Nephron progenitor cell (in vitro differentiated cells): ENCODE results near the gene HPSE2.

Source experiments
- DNase-seq: peaks from one replicate; pipeline ENCODE4 v3.0.0; 2021
- H3K27ac Mint-ChIP-seq: 2 replicates; pipeline ENCODE4 v1.8.0; 2021; ENCODE audit warnings: mild to moderate bottlenecking, moderate library complexity, mixed read lengths
- H3K27me3 Mint-ChIP-seq: 2 replicates; pipeline ENCODE4 v1.8.0; 2021; ENCODE audit warnings: mild to moderate bottlenecking, low read depth, mixed read lengths; ENCODE audit not compliant: poor library complexity
- H3K36me3 Mint-ChIP-seq: 2 replicates; pipeline ENCODE4 v1.8.0; 2021; ENCODE audit warnings: low read depth, mixed read lengths
- H3K4me1 Mint-ChIP-seq: 2 replicates; pipeline ENCODE4 v1.8.0; 2021; ENCODE audit warnings: mixed read lengths
- H3K4me3 Mint-ChIP-seq: 2 replicates; pipeline ENCODE4 v1.8.0; 2021; ENCODE audit warnings: mild to moderate bottlenecking, moderate library complexity, mixed read lengths
- H3K9me3 Mint-ChIP-seq: 2 replicates; pipeline ENCODE4 v1.8.0; 2021; ENCODE audit warnings: mild to moderate bottlenecking, moderate library complexity, mixed read lengths
- CTCF ChIP-seq: fragments of 200-600 bp; sonication (generic); IDR thresholded peaks from 2 replicates; pipeline ENCODE4 v1.5.0; 2021; ENCODE audit warnings: antibody characterized with exemption

The HPSE2 gene

GRCh38 chr10:98881789-98882188 lies 353.9 kb downstream of the HPSE2 start:
- H3K4me1 Mint-ChIP-seq = no peaks in the 10 kb centered on the region
- H3K27ac Mint-ChIP-seq = no peak overlapping the region
- no peaks in the 10 kb centered on the region for H3K36me3 Mint-ChIP-seq
- H3K9me3 Mint-ChIP-seq = no peaks in the 10 kb centered on the region
- no peak overlapping the region for H3K4me3 Mint-ChIP-seq
- no peak for TF ChIP-seq CTCF
- H3K27me3 Mint-ChIP-seq = no peaks in the 10 kb centered on the region
- DNase-seq = no peak

- Mint-ChIP-seq H3K36me3 (no peaks in the 10 kb centered on the region), H3K9me3 (no peaks in the 10 kb centered on the region), H3K27me3 (no peaks in the 10 kb centered on the region), H3K4me3 (no peak overlapping the region), H3K27ac (no peak overlapping the region), H3K4me1 (no peaks in the 10 kb centered on the region)
- TF ChIP-seq CTCF = no peak
- DNase-seq = no peak
Measured at GRCh38 chr10:98880971-98881370, 354.7 kb downstream of the HPSE2 start.

GRCh38 chr10:98878921-98879320 lies 356.7 kb downstream of the HPSE2 start:
- no peak for DNase-seq
- Mint-ChIP-seq H3K4me3 (no peak overlapping the region), H3K4me1 (no peaks in the 10 kb centered on the region), H3K9me3 (no peaks in the 10 kb centered on the region), H3K27me3 (no peaks in the 10 kb centered on the region), H3K36me3 (no peaks in the 10 kb centered on the region), H3K27ac (no peak overlapping the region)
- TF ChIP-seq CTCF = no peak

- DNase-seq = no peak
- Mint-ChIP-seq H3K4me1 (no peaks in the 10 kb centered on the region), H3K4me3 (no peak overlapping the region), H3K36me3 (no peaks in the 10 kb centered on the region), H3K27ac (no peak overlapping the region), H3K9me3 (no peaks in the 10 kb centered on the region), H3K27me3 (no peaks in the 10 kb centered on the region)
- no peak for TF ChIP-seq CTCF
Measured at GRCh38 chr10:98878418-98878817, 357.2 kb downstream of the HPSE2 start.

- Mint-ChIP-seq H3K27me3 (no peaks in the 10 kb centered on the region), H3K36me3 (peaks cover 5% of the 10 kb centered on the region), H3K4me3 (no peak overlapping the region), H3K27ac (no peak overlapping the region), H3K9me3 (peaks cover 20% of the 10 kb centered on the region), H3K4me1 (no peaks in the 10 kb centered on the region)
- TF ChIP-seq CTCF = no peak
- DNase-seq = no peak
Measured at GRCh38 chr10:98861962-98862361, 373.7 kb downstream of the HPSE2 start.

GRCh38 chr10:98858525-98858924 lies 377.1 kb downstream of the HPSE2 start:
- Mint-ChIP-seq H3K27me3 (no peaks in the 10 kb centered on the region), H3K4me3 (no peak overlapping the region), H3K4me1 (no peaks in the 10 kb centered on the region), H3K9me3 (no peaks in the 10 kb centered on the region), H3K27ac (no peak overlapping the region), H3K36me3 (no peaks in the 10 kb centered on the region)
- TF ChIP-seq CTCF = no peak
- no peak for DNase-seq
